CD4-positive, CD25-positive, alpha-beta regulatory T cell (primary cell): Measurements from ENCODE around the gene SCN8A. TPM values are rescaled to one million over a fixed set of nuclear protein-coding genes. Genes with fewer than 3 reads are reported as not detected.
"Not testable (repeated sequence)": the region's sequence is repeated elsewhere in the genome, so short reads cannot be mapped to it uniquely, and the experiment has no call there.

Experiments
- ATAC-seq, 2 donors: fragments of 150-1000 bp; cut with Tn5 transposase; one replicate each; pipeline ENCODE4 v1.10.0; 2021; ENCODE audit warnings: low read depth in 2 of 2, moderate number of reproducible peaks in 2 of 2, moderate library complexity in 1 of 2
- DNase-seq, 3 donors: peaks; one replicate each; pipeline versions ENCODE4 v3.0.0 to v3.0.0-alpha.2; 2012 to 2022; ENCODE audit warnings: mixed read lengths in 1 of 3
- H3K27ac ChIP-seq: one replicate; pipeline ENCODE4 v1.7.0; 2013; ENCODE audit warnings: mild to moderate bottlenecking, low read length; ENCODE audit not compliant: insufficient read depth, poor library complexity, severe bottlenecking
- H3K27me3 ChIP-seq: one replicate; pipeline ENCODE4 v1.7.0; 2013; ENCODE audit warnings: low read length; ENCODE audit not compliant: control insufficient read depth, insufficient read depth
- H3K36me3 ChIP-seq: one replicate; pipeline ENCODE4 v1.7.0; 2013; ENCODE audit warnings: mild to moderate bottlenecking, low read length, moderate library complexity; ENCODE audit not compliant: control insufficient read depth, insufficient read depth
- H3K4me1 ChIP-seq: 2 replicates; pipeline ENCODE4 v1.7.0; 2013; ENCODE audit warnings: mild to moderate bottlenecking, low read length; ENCODE audit not compliant: insufficient read depth, control insufficient read depth, poor library complexity, severe bottlenecking
- H3K4me3 ChIP-seq: one replicate; pipeline ENCODE4 v1.7.0; 2013; ENCODE audit warnings: low read depth, mild to moderate bottlenecking, low read length, moderate library complexity
- H3K9me3 ChIP-seq, 2 experiments: 1 replicate in 1 of 2; 2 replicates in 1 of 2; pipeline ENCODE4 v1.7.0; 2013; ENCODE audit warnings: low read length in 2 of 2, mild to moderate bottlenecking in 1 of 2, moderate library complexity in 1 of 2; ENCODE audit not compliant: control insufficient read depth in 2 of 2
- H3K27ac Mint-ChIP-seq, 3 donors: one replicate each; pipeline ENCODE4 v1.8.0; 2020 to 2022; ENCODE audit warnings: mild to moderate bottlenecking in 3 of 3, mixed read lengths in 3 of 3, moderate library complexity in 2 of 3
- H3K27me3 Mint-ChIP-seq: one replicate; pipeline ENCODE4 v1.8.0; 2022; ENCODE audit warnings: mild to moderate bottlenecking, mixed read lengths
- H3K36me3 Mint-ChIP-seq: one replicate; pipeline ENCODE4 v1.8.0; 2020; ENCODE audit warnings: mixed read lengths
- H3K4me1 Mint-ChIP-seq, 4 donors: one replicate each; pipeline ENCODE4 v1.8.0; 2020 to 2022; ENCODE audit warnings: mixed read lengths in 4 of 4, mild to moderate bottlenecking in 1 of 4
- H3K4me3 Mint-ChIP-seq, 4 donors: one replicate each; pipeline ENCODE4 v1.8.0; 2020 to 2022; ENCODE audit warnings: mild to moderate bottlenecking in 4 of 4, mixed read lengths in 4 of 4, moderate library complexity in 3 of 4
- H3K9me3 Mint-ChIP-seq, 7 donors: one replicate each; pipeline ENCODE4 v1.8.0; 2020 to 2022; ENCODE audit warnings: mixed read lengths in 7 of 7, mild to moderate bottlenecking in 3 of 7, moderate library complexity in 2 of 7
- polyA plus RNA-seq, 4 donors: library from polyadenylated mRNA; unstranded; fragments of 300-500 nt; fragmentation: Illumina TruSeq; gene quantifications; one replicate each; pipeline ENCODE4 v1.2.3, GENCODE V29; 2021
- total RNA-seq: library from RNA; stranded (reverse); gene quantifications from one replicate; pipeline ENCODE4 v1.2.3, GENCODE V29; 2022

Gene SCN8A
- total and polyA plus RNA-seq, 5 donors from 2014 or later = 0.30 to 1.1 (median 0.61) TPM

- no peak for DNase-seq
- no peak overlapping the region for H3K4me3 ChIP-seq
- Mint-ChIP-seq H3K4me1 (no peaks in the 10 kb centered on the region), H3K36me3 (no peaks in the 10 kb centered on the region), H3K4me3 (no peak overlapping the region), H3K9me3 (peaks cover 0 to 6% (median 0%) of the 10 kb centered on the region in 7 donors), H3K27me3 (peaks cover 32% of the 10 kb centered on the region), H3K27ac (no peak overlapping the region)
- no peaks in the 10 kb centered on the region for H3K36me3 ChIP-seq
- peaks cover 29% of the 10 kb centered on the region for H3K27me3 ChIP-seq
- no peaks in the 10 kb centered on the region for H3K9me3 ChIP-seq
- H3K4me1 ChIP-seq = no peaks in the 10 kb centered on the region
- no peak overlapping the region for H3K27ac ChIP-seq
- ATAC-seq = no peak
Observed at GRCh38 chr12:51600721-51601120, 9.7 kb downstream of the SCN8A start.

GRCh38 chr12:51601241-51601640 is 10.2 kb downstream of the SCN8A start:
- H3K4me1 Mint-ChIP-seq = no peaks in the 10 kb centered on the region
- no peaks in the 10 kb centered on the region for H3K36me3 Mint-ChIP-seq
- no peak overlapping the region for H3K27ac Mint-ChIP-seq
- peaks cover 32% of the 10 kb centered on the region for H3K27me3 Mint-ChIP-seq
- Histone ChIP-seq H3K36me3 (no peaks in the 10 kb centered on the region), H3K27ac (no peak overlapping the region), H3K4me3 (no peak overlapping the region), H3K27me3 (peaks cover 24% of the 10 kb centered on the region), H3K9me3 (no peaks in the 10 kb centered on the region), H3K4me1 (no peaks in the 10 kb centered on the region)
- H3K9me3 Mint-ChIP-seq = peaks cover 0 to 6% (median 0%) of the 10 kb centered on the region in 7 donors
- DNase-seq = no peak
- no peak overlapping the region for H3K4me3 Mint-ChIP-seq
- no peak for ATAC-seq

GRCh38 chr12:51605896-51606295 is 14.9 kb downstream of the SCN8A start:
- not testable (repeated sequence) for H3K36me3 Mint-ChIP-seq, H3K27ac Mint-ChIP-seq, H3K9me3 Mint-ChIP-seq

GRCh38 chr12:51607197-51607596 is 16.2 kb downstream of the SCN8A start:
- not testable (repeated sequence) for H3K36me3 Mint-ChIP-seq, DNase-seq, H3K27ac ChIP-seq, H3K4me3 Mint-ChIP-seq, H3K9me3 ChIP-seq, H3K36me3 ChIP-seq, ATAC-seq, H3K4me3 ChIP-seq, H3K27me3 ChIP-seq, H3K27ac Mint-ChIP-seq, H3K9me3 Mint-ChIP-seq, H3K4me1 ChIP-seq
- peaks cover 0 to 13% (median 9%) of the 10 kb centered on the region in 4 donors for H3K4me1 Mint-ChIP-seq
- peaks cover 45% of the 10 kb centered on the region for H3K27me3 Mint-ChIP-seq

More at GRCh38 chr12:51605896-51606295, 14.9 kb downstream of the SCN8A start:
- H3K36me3 ChIP-seq, H3K27me3 ChIP-seq, H3K4me1 ChIP-seq, H3K4me3 Mint-ChIP-seq, H3K9me3 ChIP-seq, H3K4me3 ChIP-seq, H3K27ac ChIP-seq, DNase-seq, ATAC-seq: not testable (repeated sequence)
- H3K27me3 Mint-ChIP-seq = peaks cover 49% of the 10 kb centered on the region
- peaks cover 0 to 13% (median 9%) of the 10 kb centered on the region in 4 donors for H3K4me1 Mint-ChIP-seq

GRCh38 chr12:51620448-51620847 is 29.4 kb downstream of the SCN8A start:
- no peak for DNase-seq
- Mint-ChIP-seq H3K27ac (no peak overlapping the region), H3K36me3 (no peaks in the 10 kb centered on the region), H3K4me1 (no peaks in the 10 kb centered on the region), H3K27me3 (peaks cover 24% of the 10 kb centered on the region), H3K4me3 (no peak overlapping the region), H3K9me3 (peaks cover 0 to 8% (median 3%) of the 10 kb centered on the region in 7 donors)
- no peak overlapping the region for H3K4me3 ChIP-seq
- no peaks in the 10 kb centered on the region for H3K4me1 ChIP-seq
- H3K9me3 ChIP-seq = peaks cover 0 to 3% of the 10 kb centered on the region in 2 experiments
- H3K27me3 ChIP-seq = peaks cover 3% of the 10 kb centered on the region
- no peak for ATAC-seq
- no peak overlapping the region for H3K27ac ChIP-seq
- H3K36me3 ChIP-seq = no peaks in the 10 kb centered on the region

GRCh38 chr12:51621156-51621922 is 30.3 kb downstream of the SCN8A start:
- Histone ChIP-seq H3K27ac (no peak overlapping the region), H3K9me3 (peaks cover 0 to 3% of the 10 kb centered on the region in 2 experiments), H3K27me3 (peaks cover 3% of the 10 kb centered on the region), H3K4me1 (no peaks in the 10 kb centered on the region), H3K4me3 (no peak overlapping the region), H3K36me3 (no peaks in the 10 kb centered on the region)
- ATAC-seq (no peak), DNase-seq (no peak)
- Mint-ChIP-seq H3K4me3 (no peak overlapping the region), H3K4me1 (no peaks in the 10 kb centered on the region), H3K27ac (no peak overlapping the region), H3K36me3 (no peaks in the 10 kb centered on the region), H3K9me3 (peaks cover 0 to 8% (median 3%) of the 10 kb centered on the region in 7 donors), H3K27me3 (peaks cover 32% of the 10 kb centered on the region)

GRCh38 chr12:51622564-51622963 is 31.5 kb downstream of the SCN8A start:
- peaks cover 0 to 4% (median 0%) of the 10 kb centered on the region in 7 donors for H3K9me3 Mint-ChIP-seq
- no peak for DNase-seq

GRCh38 chr12:51625370-51625769 is 34.3 kb downstream of the SCN8A start:
- Mint-ChIP-seq H3K4me3 (no peak overlapping the region), H3K9me3 (peaks cover 0 to 1% (median 0%) of the 10 kb centered on the region in 7 donors), H3K4me1 (no peaks in the 10 kb centered on the region), H3K27me3 (peaks cover 42% of the 10 kb centered on the region), H3K27ac (no peak overlapping the region), H3K36me3 (no peaks in the 10 kb centered on the region)
- Histone ChIP-seq H3K36me3 (no peaks in the 10 kb centered on the region), H3K9me3 (no peaks in the 10 kb centered on the region), H3K27ac (no peak overlapping the region), H3K27me3 (peaks cover 7% of the 10 kb centered on the region), H3K4me1 (no peaks in the 10 kb centered on the region), H3K4me3 (no peak overlapping the region)
- ATAC-seq (no peak), DNase-seq (no peak)

More at GRCh38 chr12:51622564-51622963, 31.5 kb downstream of the SCN8A start:
- Histone ChIP-seq H3K36me3 (no peaks in the 10 kb centered on the region), H3K27ac (no peak overlapping the region), H3K9me3 (peaks cover 0 to 3% of the 10 kb centered on the region in 2 experiments), H3K27me3 (peaks cover 5% of the 10 kb centered on the region), H3K4me1 (no peaks in the 10 kb centered on the region), H3K4me3 (no peak overlapping the region)
- Mint-ChIP-seq H3K4me3 (no peak overlapping the region), H3K4me1 (no peaks in the 10 kb centered on the region), H3K27me3 (peaks cover 28% of the 10 kb centered on the region), H3K36me3 (no peaks in the 10 kb centered on the region), H3K27ac (no peak overlapping the region)
- ATAC-seq = no peak
